Activated CD4-positive, alpha-beta T cell treated with anti-CD3 and anti-CD28 coated beads for 36 hours (primary cell): ENCODE data around the gene USP24. TPM values are rescaled to one million over a fixed set of nuclear protein-coding genes. Genes with fewer than 3 reads are reported as not detected.
A peak's percentile ranks its signal among the peaks of the same experiment; 100 is the strongest.
"Not testable (repeated sequence)": the region's sequence is repeated elsewhere in the genome, so short reads cannot be mapped to it uniquely, and the experiment has no call there.

Experiments used
- ATAC-seq: fragments of 200-7000 bp; cut with Tn5 transposase; one replicate; pipeline ENCODE4 v1.10.0; 2021; ENCODE audit warnings: mild to moderate bottlenecking, moderate library complexity
- CTCF ChIA-PET: fragments of 350-600 bp; sonication (Branson Sonifier 250); formaldehyde crosslinking; loops from one replicate; lab custom pipeline; 2021; ENCODE audit warnings: antibody characterized with exemption; lab: Charles Lee
- POLR2A ChIA-PET: fragments of 350-600 bp; sonication (Branson Sonifier 250); formaldehyde crosslinking; loops from one replicate; lab custom pipeline; 2021; ENCODE audit warnings: antibody characterized with exemption, inconsistent platforms; lab: Charles Lee
- DNase-seq: peaks from one replicate; pipeline ENCODE4 v3.0.0-alpha.2; 2020
- H3K27ac Mint-ChIP-seq: one replicate; pipeline ENCODE4 v1.8.0; 2021; ENCODE audit warnings: mixed read lengths
- H3K27me3 Mint-ChIP-seq: one replicate; pipeline ENCODE4 v1.8.0; 2021; ENCODE audit warnings: mixed read lengths
- H3K36me3 Mint-ChIP-seq: one replicate; pipeline ENCODE4 v1.8.0; 2021; ENCODE audit warnings: low read depth, mixed read lengths
- H3K4me1 Mint-ChIP-seq: one replicate; pipeline ENCODE4 v1.8.0; 2021; ENCODE audit warnings: mixed read lengths
- H3K4me3 Mint-ChIP-seq: one replicate; pipeline ENCODE4 v1.8.0; 2021; ENCODE audit warnings: mild to moderate bottlenecking, moderate library complexity, mixed read lengths
- H3K9me3 Mint-ChIP-seq: one replicate; pipeline ENCODE4 v1.8.0; 2021; ENCODE audit warnings: low read depth, mixed read lengths
- intact Hi-C, 2 experiments: fragments of 100-400 bp; cut with DNase I in 1 of 2; cut with micrococcal nuclease in 1 of 2; formaldehyde crosslinking; loops; one replicate each; pipeline versions ENCODE4 v1.14.2 to v1.15.1; 2022 to 2024; cut with DNase I, micrococcal nuclease
- total RNA-seq, 2 experiments: library from RNA; stranded (reverse); gene quantifications; one replicate each; pipeline ENCODE4 v1.2.3, GENCODE V29; 2021

The USP24 gene
- total RNA-seq, 2 experiments from 2014 or later = 37.0 to 39.7 TPM

- intact Hi-C loops = no loop called here
- ChIA-PET CTCF (no interaction called here), POLR2A (interaction anchor here (0.6 kb wide), 1 partner anchor 17 kb away, joined by 4 read pairs; no protein-coding TSS in a partner anchor)
- ATAC-seq = no peak
- Mint-ChIP-seq H3K9me3 (no peaks in the 10 kb centered on the region), H3K36me3 (peaks cover 64% of the 10 kb centered on the region), H3K27me3 (no peaks in the 10 kb centered on the region), H3K4me1 (peaks cover 20% of the 10 kb centered on the region), H3K27ac (no peak overlapping the region), H3K4me3 (no peak overlapping the region)
- DNase-seq = no peak
These were observed 90.7 kb downstream of the USP24 start for GRCh38 chr1:55124470-55124869.

GRCh38 chr1:55120538-55120937 is 94.6 kb downstream of the USP24 start:
- H3K27me3 Mint-ChIP-seq = no peaks in the 10 kb centered on the region
- H3K4me1 Mint-ChIP-seq = peaks cover 23% of the 10 kb centered on the region
- ChIA-PET POLR2A (no interaction called here), CTCF (interaction anchor here (1.4 to 2.8 kb wide), 3 partner anchors 16 to 157 kb away, joined by 3 to 10 read pairs (median 4); no protein-coding TSS in a partner anchor)
- H3K9me3 Mint-ChIP-seq = no peaks in the 10 kb centered on the region
- intact Hi-C loops = no loop called here
- ATAC-seq = no peak
- no peak overlapping the region for H3K4me3 Mint-ChIP-seq
- H3K27ac Mint-ChIP-seq = no peak overlapping the region
- no peak for DNase-seq
- peaks cover 69% of the 10 kb centered on the region for H3K36me3 Mint-ChIP-seq

DNA sequence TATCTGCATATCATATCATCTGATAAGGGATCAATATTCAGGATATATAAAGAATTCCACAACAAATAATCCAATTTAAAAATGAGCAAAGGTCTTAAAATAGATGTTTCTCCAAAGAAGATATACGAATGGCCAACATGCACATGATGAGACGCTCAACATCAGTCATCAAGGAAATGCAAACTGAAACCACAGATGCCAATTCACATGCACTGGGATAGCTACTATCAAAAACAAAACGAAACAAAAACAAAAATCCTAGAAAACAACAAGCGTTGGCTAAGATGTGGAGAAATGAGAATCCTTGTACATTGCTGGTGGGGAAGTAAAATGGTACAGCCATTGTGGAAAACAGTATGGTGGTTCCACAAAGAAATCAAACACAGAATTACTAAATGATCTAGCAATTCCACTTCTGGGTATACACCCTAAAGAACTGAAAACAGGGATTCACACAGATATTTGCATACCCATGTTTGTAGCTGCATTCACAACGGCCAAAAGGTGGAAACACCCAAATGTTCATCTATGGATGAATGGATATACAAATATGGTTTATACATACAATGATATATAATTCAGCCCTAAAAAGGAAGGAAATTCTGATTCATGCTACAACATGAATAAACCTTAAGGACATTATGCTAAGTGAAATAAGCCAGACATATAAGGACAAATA is 96.4 kb downstream of the USP24 start:
- POLR2A ChIA-PET = no interaction called here
- Mint-ChIP-seq H3K9me3 (no peaks in the 10 kb centered on the region), H3K4me3 (no peak overlapping the region), H3K27me3 (no peaks in the 10 kb centered on the region), H3K36me3 (peaks cover 74% of the 10 kb centered on the region), H3K4me1 (peaks cover 20% of the 10 kb centered on the region), H3K27ac (peak overlapping the region; percentile 4)
- CTCF ChIA-PET = interaction anchor here (0.6 to 1.1 kb wide), 2 partner anchors 31 to 1201 kb away, joined by 3 to 4 read pairs; no protein-coding TSS in a partner anchor
- no peak for ATAC-seq
- no peak for DNase-seq
- intact Hi-C loops = no loop called here

DNA sequence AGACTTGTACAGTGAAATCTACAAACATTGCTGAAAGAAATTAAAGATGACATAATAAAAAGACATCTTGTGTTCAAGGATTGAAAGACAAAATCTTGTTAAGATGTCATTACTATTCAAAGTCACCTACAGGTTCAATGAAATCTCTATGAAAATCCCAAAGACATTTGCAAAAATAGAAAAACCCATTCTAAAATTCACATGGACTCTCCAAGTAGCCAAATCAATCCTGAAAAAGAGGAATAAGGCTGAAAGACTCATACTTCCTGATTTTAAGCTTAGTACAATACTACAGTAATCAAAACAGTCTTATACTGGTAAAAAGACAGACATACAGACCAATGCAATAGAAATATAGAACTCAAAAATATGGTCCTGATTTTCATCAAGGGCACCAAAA is 97.2 kb downstream of the USP24 start:
- POLR2A ChIA-PET = no interaction called here

GRCh38 chr1:55109005-55109404 is 106.2 kb downstream of the USP24 start:
- H3K4me1 Mint-ChIP-seq, H3K27me3 Mint-ChIP-seq, H3K9me3 Mint-ChIP-seq, H3K4me3 Mint-ChIP-seq, POLR2A ChIA-PET, intact Hi-C loops, CTCF ChIA-PET, ATAC-seq, DNase-seq: not testable (repeated sequence)
- Mint-ChIP-seq H3K36me3 (peaks cover 53% of the 10 kb centered on the region), H3K27ac (peak overlapping the region; percentile 7)

More for the DNA sequence above, 97.2 kb downstream of the USP24 start:
- intact Hi-C loops = no loop called here
- ATAC-seq (no peak), DNase-seq (no peak)
- H3K4me3 Mint-ChIP-seq = no peak overlapping the region
- H3K36me3 Mint-ChIP-seq = peaks cover 78% of the 10 kb centered on the region
- no peak overlapping the region for H3K27ac Mint-ChIP-seq
- no peaks in the 10 kb centered on the region for H3K27me3 Mint-ChIP-seq
- no peaks in the 10 kb centered on the region for H3K9me3 Mint-ChIP-seq
- CTCF ChIA-PET = interaction anchor here (0.6 kb wide), 1 partner anchor 1200 kb away, joined by 3 read pairs; no protein-coding TSS in a partner anchor
- peaks cover 20% of the 10 kb centered on the region for H3K4me1 Mint-ChIP-seq

- Mint-ChIP-seq H3K4me1 (no peaks in the 10 kb centered on the region), H3K27me3 (no peaks in the 10 kb centered on the region), H3K27ac (no peak overlapping the region), H3K4me3 (no peak overlapping the region), H3K9me3 (no peaks in the 10 kb centered on the region), H3K36me3 (peaks cover 46% of the 10 kb centered on the region)
- POLR2A ChIA-PET = interaction anchor here (0.6 kb wide), 1 partner anchor 18 kb away, joined by 4 read pairs; no protein-coding TSS in a partner anchor
- ATAC-seq (no peak), DNase-seq (no peak)
- CTCF ChIA-PET = interaction anchor here (1.1 to 1.2 kb wide), 2 partner anchors 11 to 43 kb away, joined by 3 read pairs; no protein-coding TSS in a partner anchor
- intact Hi-C loops = no loop called here
These were observed 108.1 kb downstream of the USP24 start for GRCh38 chr1:55107101-55107500.

- no peak for DNase-seq
- Mint-ChIP-seq H3K9me3 (no peaks in the 10 kb centered on the region), H3K36me3 (peaks cover 39% of the 10 kb centered on the region), H3K4me1 (no peaks in the 10 kb centered on the region), H3K27ac (no peak overlapping the region), H3K4me3 (no peak overlapping the region), H3K27me3 (no peaks in the 10 kb centered on the region)
- ChIA-PET POLR2A (no interaction called here), CTCF (interaction anchor here (1.9 kb wide), 1 partner anchor 82 kb away, joined by 7 read pairs; no protein-coding TSS in a partner anchor)
- peak; percentile 44 for ATAC-seq
- intact Hi-C loops = no loop called here
These were observed 111.3 kb downstream of the USP24 start for GRCh38 chr1:55103891-55104290.

GRCh38 chr1:55095095-55095494 is 120.1 kb downstream of the USP24 start:
- H3K4me3 Mint-ChIP-seq = no peak overlapping the region
- no peaks in the 10 kb centered on the region for H3K9me3 Mint-ChIP-seq
- POLR2A ChIA-PET = no interaction called here
- no peaks in the 10 kb centered on the region for H3K4me1 Mint-ChIP-seq
- CTCF ChIA-PET = interaction anchor here (0.6 to 1.4 kb wide), 5 partner anchors 12 to 1466 kb away, joined by 3 to 4 read pairs (median 3); no protein-coding TSS in a partner anchor
- H3K36me3 Mint-ChIP-seq = peaks cover 52% of the 10 kb centered on the region
- no peak overlapping the region for H3K27ac Mint-ChIP-seq
- intact Hi-C loops = no loop called here
- DNase-seq = no peak
- no peaks in the 10 kb centered on the region for H3K27me3 Mint-ChIP-seq
- no peak for ATAC-seq

DNA sequence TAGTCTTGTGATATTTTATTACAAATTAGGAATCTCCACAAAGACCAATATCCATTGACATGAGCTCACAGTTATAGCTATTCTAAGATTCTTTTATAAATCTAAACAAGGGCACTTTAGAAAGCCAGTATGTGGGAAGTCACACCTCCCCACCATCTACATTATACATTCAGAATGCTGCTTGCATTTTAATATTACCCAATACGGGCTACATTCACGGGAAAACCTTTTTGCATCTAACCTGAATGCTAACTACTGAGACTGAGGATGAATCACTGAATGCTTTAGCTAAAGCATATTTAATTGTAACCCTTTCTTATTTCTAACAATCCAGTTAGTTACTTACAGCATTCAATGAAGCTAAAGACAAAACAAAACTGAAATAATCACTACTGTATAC is 122.7 kb downstream of the USP24 start:
- Mint-ChIP-seq H3K27me3 (no peaks in the 10 kb centered on the region), H3K4me3 (no peak overlapping the region), H3K27ac (no peak overlapping the region), H3K4me1 (peaks cover 5% of the 10 kb centered on the region), H3K36me3 (peaks cover 57% of the 10 kb centered on the region), H3K9me3 (no peaks in the 10 kb centered on the region)
- no peak for ATAC-seq
- ChIA-PET POLR2A (no interaction called here), CTCF (interaction anchor here (0.7 to 0.9 kb wide), 2 partner anchors 19 to 48 kb away, joined by 3 read pairs; no protein-coding TSS in a partner anchor)
- intact Hi-C loops = no loop called here
- no peak for DNase-seq

DNA sequence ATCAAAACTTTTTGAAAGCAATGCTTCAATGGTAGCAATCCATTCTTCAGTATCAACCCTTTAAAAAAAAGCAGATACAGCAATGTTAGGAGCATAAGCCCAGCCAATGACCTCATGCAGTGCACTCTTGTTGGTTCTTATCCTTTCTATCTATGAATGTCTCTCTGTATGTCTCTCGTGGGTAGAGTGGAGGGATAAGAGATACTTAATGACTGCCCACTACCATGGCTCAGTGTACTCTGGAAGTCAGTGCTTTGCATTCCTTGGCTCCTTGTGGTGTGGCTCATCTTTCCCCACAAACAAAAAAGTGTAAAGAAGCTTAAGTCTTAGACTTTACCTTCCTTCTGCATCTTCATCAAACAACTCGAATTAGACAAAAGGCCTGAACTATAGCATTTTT is 125.5 kb downstream of the USP24 start:
- H3K4me3 Mint-ChIP-seq = no peak overlapping the region
- H3K4me1 Mint-ChIP-seq = peaks cover 5% of the 10 kb centered on the region
- intact Hi-C loops = no loop called here
- H3K36me3 Mint-ChIP-seq = peaks cover 56% of the 10 kb centered on the region
- CTCF ChIA-PET = no interaction called here
- H3K27me3 Mint-ChIP-seq = no peaks in the 10 kb centered on the region
- H3K9me3 Mint-ChIP-seq = no peaks in the 10 kb centered on the region
- no peak for DNase-seq
- no peak for ATAC-seq
- POLR2A ChIA-PET = no interaction called here
- no peak overlapping the region for H3K27ac Mint-ChIP-seq

- H3K4me1 Mint-ChIP-seq = peaks cover 5% of the 10 kb centered on the region
- no peak overlapping the region for H3K4me3 Mint-ChIP-seq
- H3K9me3 Mint-ChIP-seq = no peaks in the 10 kb centered on the region
- peak overlapping the region; percentile 72 for H3K27ac Mint-ChIP-seq
- intact Hi-C loops = no loop called here
- ATAC-seq = no peak
- POLR2A ChIA-PET = no interaction called here
- CTCF ChIA-PET = interaction anchor here (1.0 to 1.2 kb wide), 2 partner anchors 30 to 41 kb away, joined by 3 to 4 read pairs; no protein-coding TSS in a partner anchor
- peak; percentile 13 for DNase-seq
- H3K36me3 Mint-ChIP-seq = peaks cover 59% of the 10 kb centered on the region
- no peaks in the 10 kb centered on the region for H3K27me3 Mint-ChIP-seq
These were observed 126.8 kb downstream of the USP24 start for GRCh38 chr1:55088413-55088812.

GRCh38 chr1:55087439-55087838 is 127.7 kb downstream of the USP24 start:
- ATAC-seq (no peak), DNase-seq (no peak)
- H3K27ac Mint-ChIP-seq = peak overlapping the region; percentile 72
- no peaks in the 10 kb centered on the region for H3K27me3 Mint-ChIP-seq
- peaks cover 5% of the 10 kb centered on the region for H3K4me1 Mint-ChIP-seq
- POLR2A ChIA-PET = no interaction called here
- CTCF ChIA-PET = interaction anchor here (1.0 to 1.2 kb wide), 2 partner anchors 31 to 42 kb away, joined by 3 to 4 read pairs; no protein-coding TSS in a partner anchor
- no peak overlapping the region for H3K4me3 Mint-ChIP-seq
- intact Hi-C loops = no loop called here
- H3K36me3 Mint-ChIP-seq = peaks cover 62% of the 10 kb centered on the region
- H3K9me3 Mint-ChIP-seq = no peaks in the 10 kb centered on the region
